NCI-H2227 treated with DMSO at 0.1 percent for 48 hours (cell line): ENCODE measurements around the gene PRKG2.
"Not testable (repeated sequence)": the region's sequence is repeated elsewhere in the genome, so short reads cannot be mapped to it uniquely, and the experiment has no call there.

Source experiments
- DNase-seq: peaks from one replicate; lab custom pipeline; 2025; lab: John Stamatoyannopoulos, UW

The PRKG2 gene, protein sequence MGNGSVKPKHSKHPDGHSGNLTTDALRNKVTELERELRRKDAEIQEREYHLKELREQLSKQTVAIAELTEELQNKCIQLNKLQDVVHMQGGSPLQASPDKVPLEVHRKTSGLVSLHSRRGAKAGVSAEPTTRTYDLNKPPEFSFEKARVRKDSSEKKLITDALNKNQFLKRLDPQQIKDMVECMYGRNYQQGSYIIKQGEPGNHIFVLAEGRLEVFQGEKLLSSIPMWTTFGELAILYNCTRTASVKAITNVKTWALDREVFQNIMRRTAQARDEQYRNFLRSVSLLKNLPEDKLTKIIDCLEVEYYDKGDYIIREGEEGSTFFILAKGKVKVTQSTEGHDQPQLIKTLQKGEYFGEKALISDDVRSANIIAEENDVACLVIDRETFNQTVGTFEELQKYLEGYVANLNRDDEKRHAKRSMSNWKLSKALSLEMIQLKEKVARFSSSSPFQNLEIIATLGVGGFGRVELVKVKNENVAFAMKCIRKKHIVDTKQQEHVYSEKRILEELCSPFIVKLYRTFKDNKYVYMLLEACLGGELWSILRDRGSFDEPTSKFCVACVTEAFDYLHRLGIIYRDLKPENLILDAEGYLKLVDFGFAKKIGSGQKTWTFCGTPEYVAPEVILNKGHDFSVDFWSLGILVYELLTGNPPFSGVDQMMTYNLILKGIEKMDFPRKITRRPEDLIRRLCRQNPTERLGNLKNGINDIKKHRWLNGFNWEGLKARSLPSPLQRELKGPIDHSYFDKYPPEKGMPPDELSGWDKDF

DNA sequence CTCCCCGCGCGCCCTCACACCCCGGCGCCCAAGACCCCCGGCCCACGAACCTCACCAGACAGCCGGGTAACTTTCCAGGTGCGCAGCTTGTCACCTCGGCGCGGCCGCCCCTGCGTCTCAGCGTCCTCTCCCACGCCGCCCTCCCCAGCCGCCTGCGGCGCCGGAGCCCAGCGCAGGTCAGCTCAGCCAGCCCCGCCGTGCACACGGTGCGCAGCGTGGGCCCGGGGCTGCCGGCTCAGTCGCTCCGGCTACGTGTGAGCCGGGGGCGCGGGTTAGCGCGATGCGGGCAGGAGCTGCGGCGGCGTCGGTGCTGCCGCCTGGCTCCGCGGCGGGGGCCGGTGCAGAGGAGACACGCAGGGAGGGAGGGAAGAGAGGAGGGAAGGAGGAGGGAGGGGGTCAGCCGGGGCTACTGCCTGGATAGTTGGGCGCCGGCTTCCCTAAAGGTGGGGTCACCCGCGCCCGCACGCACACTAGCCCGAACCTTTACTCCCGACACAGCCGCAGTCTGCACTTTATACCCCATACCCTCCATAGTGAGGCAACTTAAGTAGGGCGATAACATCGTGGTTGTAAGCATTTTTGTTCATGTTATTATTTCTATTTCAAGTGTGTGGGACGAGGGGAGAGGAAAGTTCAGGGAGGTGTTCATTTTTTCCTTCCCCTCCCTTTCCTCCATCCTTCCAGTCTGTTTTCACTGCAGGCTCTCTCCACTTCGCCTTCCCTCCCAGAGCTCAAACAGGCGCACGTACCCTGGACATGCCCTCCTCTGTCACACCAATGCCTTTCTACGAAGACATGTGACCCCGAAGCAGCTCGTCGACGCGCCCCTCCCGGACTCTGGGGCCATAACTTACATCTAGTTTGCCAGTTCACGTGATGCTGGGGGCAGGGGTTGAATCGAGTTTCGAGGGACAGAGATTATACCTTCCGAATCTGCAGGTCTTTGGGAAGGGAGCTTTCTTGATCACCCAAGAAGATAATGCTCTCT is at the start of gene PRKG2:
TSS of gene PRKG2 (minus strand) at position 342 of the 988 bp plus-strand sequence. CDS start 10,175 bp downstream, outside the sequence.
- DNase-seq = no peak

DNA sequence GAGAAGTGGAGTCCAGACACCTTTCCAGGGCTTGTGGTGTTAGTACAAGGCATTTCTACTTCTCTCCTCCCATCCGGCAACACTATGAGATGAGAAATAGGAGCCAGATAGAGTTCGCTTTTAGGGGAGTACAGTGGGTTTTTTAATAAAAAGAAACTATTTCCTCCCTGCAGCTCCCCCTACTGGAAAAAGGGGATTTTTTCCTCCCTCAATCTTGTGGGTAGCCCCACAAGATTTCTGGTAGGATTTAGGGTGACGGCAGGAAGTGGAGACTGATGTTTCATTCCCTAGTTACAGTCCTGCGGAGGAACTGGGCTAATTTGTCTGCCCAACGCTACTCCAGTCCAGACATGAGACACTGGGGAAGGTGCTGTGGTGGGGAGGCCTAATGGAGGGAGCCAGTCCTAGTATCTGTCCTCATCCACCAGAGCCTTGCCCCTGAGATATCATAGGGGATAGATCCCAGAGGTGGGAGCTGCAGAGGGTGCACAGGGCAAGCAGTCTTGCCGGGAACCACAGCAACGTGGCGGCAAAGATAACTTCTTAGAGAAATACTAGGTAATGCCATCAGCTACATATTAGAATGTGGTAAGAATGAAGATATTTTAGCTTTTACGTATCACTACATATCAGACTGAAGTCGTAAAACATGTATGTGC is 45.5 kb upstream of the PRKG2 start:
- DNase-seq = no peak

DNA sequence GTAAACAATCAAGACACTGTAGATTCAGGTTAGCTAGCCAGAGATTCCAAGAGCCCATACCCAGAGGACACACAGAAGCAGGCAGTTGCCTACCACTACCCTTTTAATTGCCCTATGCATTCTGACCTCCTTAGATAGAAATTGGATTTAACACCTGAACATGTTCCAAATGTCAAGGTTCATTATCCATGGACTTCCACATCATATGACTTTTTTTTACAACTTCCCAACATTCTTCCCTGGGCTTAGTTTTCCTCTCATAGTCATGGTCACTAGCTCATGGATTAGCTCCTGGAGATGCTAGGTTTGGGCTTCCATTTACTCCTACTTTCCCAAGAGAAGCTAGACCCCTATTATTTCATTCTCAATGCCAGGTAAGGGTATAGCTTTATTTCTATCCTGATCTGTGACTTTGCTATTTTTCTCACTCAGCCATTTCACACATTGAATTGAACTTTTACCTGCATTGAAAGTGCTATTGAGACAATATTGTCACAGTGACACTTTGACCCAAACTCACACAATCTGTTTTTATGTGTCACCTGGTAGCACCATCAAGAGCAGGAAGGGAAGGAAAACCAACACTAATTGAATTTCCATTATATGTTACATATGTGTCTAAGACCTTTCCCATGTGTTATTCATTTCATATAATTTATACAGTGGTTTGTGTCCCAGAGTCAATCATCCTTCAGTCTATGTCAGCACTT is 44.0 kb upstream of the PRKG2 start:
- DNase-seq = no peak

DNA sequence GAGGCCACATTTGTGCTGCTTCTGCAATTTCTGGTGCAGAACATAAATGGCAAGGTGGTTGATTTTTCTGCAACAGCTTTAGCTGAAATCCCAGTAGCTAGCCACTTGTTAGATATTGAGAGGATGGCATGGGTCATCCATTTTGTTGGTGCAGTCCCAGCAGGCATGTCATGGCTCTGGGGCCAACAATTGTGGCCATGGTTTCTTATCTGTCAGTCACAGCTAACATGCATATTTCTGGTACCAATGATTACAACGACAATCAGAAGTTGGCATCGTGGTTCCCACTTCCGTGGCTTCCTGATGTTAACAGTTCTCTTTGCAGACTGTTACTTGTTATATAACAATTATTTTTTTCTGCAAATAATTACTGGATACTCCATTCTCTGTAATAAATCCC is 42.8 kb upstream of the PRKG2 start:
- no peak for DNase-seq

DNA sequence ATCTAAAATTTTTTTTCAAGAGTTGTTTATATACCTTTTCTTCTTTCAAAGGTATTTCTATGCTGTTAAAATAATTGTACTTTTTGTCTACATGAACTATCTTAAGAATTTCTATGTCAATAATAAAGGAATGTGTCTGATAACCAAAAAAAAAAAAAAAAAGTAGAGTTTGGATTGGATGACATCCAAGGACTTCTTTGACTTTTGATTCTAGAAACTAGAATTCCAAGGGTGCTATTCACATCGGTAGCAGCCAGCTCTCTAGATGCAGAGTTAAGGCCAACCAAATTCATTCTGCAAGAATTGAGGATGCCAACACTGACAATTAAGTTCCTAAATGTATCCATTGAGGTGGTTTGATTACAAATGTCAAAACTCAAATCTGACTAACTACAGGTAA is 42.0 kb upstream of the PRKG2 start:
- no peak for DNase-seq

DNA sequence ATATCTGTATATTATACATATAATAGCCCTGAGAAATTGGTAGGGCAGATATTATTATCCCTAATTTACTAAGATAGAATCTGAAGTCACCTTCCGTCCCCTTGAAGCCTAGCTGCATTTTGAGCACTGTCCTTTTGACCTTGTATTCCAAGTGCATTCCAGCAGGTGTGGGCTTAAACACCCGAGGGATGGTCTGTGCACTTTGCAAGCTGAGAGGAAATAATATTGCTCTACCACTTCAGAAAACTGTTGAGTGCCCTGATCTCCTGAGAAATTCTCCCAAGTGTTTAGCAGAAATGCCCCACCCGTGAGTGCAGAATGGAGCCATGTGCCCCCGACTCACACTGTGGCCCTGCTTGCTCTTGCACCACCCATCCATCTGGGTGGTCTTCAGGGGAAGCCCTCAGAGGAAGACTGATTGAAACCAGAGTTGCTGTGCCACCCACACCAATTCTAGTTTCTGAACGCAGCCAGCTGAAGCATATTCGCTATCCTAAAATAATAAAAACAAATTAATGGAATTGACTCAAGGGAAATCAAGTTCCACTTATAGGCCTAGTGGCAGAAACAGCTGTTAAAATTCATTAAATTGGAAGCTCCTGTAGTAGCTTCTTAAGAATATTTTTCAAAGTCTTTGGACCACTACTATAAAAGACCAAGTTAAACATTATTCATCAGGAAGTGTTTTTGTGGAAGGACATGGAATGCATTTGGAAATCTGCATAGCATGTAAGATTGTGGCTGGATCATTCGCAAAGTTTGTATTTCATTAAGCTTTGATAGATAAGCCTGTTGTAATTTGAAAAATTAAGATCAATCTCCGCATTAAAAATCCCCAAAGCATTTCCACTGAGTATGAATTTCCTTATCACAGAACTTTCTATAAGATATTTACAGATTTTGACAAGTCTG is 41.3 kb upstream of the PRKG2 start:
- DNase-seq = no peak

DNA sequence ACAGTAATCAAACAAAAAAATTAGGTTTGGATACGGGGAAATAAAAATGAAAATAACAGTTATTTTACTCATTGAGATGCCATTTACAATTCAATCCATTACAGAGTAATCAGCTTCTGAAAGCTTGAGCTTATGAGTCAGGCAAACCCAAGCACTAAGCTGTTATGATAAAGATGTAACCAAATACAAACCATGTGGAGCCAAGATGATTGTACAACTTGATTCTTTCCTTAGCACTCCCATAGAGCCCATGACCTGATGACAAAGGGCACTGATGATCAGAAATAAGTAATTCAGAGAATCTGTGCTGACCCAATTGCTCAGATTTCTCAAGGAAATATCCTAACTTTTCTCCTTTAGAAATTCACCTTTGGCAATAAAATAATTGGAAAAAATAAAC is 40.5 kb upstream of the PRKG2 start:
- no peak for DNase-seq

DNA sequence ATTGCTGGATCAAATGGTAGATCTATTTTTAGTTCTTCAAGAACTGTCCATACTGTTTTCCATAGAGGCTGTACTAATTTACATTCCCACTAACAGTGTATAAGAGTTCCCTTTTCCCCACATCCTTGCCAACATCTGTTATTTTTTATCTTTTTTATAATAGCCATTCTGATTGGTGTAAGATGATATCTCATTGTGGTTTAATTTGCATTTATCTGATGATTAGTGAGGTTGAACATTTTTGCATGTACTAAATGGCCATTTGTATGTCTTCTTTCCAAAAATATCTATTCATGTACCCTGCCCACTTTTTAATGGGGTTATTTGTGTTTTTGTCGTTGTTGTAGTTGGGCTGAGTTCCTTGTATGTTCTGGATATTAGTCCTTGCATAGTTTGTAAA is 35.4 kb upstream of the PRKG2 start:
- DNase-seq = no peak

DNA sequence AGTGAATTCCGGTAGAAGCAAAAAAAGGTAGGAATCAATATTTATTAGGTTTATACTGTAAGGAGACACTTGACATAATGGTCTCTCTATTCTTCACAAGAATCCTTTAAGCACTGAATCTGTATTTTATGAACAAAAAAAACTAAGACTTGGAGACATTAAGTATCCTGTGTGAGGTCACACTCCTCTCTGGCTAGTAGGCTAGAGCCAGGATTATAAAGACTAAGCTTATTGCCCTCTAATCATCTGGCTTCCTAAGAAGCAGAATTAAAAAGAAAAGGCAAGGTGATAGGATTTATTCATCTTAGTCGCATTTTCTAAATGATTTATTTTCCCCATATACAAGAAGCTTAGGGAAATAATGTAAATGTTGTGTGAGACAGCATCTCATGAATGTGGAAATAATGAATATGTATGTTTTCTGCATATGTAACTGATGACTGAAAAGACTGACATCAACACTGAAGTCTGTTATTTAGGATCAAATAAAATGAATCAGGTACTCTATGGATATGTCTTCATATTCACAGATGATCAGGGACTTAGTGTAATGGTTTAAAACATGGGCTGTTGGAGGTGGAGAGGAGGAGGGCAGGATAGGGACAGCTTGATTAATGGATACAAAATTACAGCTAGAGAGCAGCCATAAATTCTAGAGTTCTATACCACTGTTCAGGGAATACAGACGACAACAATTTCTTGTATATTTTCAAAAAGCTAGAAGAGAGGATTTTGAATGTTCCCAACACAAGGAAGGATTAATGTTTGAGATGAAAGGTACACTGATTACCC is 30.4 kb upstream of the PRKG2 start:
- no peak for DNase-seq

DNA sequence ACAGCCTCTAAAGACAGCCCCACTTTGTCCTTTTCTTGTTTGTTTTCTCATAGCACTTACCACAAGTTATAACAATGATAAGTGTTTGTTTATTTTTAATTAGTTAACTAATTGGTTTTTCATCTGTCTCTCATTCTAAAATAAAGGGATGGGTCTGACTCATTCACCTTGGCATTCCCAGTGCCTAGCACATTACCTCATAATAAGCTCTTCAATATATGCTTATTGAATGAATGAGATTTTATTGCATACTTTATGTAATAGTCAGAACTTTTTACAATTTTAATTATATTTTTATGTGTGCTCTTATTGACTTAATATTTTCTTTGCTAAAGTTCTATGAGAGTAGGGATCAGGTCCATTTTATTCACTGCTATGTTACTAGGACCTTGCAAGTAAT is 22.8 kb upstream of the PRKG2 start:
- no peak for DNase-seq

DNA sequence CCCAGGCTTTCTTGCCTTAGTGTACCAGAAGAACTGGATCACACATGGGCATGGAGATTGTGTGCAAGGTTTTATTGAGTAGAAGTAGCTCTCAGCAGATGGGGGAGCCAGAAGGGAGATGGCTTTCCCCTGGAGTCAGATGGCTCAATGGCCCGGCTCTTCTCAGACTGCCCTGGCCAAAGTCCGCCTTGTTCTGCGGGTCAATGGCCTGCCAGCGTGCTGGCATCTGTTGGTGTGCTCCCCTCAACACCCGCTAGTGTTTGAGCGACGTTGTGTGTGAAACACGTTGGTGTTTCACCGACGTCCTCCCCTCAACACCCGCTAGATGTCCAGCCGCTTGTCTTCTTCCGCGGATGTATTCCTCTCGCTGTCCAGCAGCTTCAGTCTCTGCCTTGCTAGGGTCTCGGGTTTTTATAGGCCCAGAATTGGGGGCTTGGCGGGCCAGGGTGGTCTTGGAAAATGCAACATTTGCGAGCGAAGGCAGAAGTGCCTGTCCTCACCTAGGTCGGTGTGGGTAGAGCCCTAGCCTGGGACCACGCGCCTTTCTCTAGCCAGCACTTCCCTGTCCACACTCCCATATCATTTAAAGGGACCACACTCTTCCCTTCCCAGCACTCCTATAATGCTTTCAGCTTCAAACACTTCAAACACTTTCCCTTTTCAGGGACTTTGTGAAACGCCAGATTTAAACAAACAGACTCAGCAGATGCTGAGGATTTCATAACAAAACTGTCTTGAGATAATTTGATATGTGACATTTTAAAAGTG is 21.1 kb upstream of the PRKG2 start:
- DNase-seq = no peak

DNA sequence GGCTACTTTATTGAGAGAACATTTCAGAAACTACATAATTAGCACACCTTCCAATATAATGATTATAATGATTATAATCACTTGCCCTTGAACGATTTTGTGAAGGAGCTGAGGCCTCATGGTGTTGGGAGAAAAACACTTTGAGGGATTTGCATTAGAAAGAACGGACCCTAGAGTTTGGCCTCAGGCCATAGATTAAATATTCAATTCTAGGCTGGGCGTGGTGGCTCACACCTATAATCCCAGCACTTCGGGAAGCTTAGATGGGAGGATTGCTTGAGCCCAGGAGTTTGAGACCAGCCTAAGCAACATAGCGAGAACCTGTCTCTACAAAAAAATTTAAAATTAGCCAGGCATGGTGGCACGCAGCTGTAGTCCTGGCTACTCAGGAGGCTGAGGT is 12.9 kb upstream of the PRKG2 start:
- DNase-seq = no peak

DNA sequence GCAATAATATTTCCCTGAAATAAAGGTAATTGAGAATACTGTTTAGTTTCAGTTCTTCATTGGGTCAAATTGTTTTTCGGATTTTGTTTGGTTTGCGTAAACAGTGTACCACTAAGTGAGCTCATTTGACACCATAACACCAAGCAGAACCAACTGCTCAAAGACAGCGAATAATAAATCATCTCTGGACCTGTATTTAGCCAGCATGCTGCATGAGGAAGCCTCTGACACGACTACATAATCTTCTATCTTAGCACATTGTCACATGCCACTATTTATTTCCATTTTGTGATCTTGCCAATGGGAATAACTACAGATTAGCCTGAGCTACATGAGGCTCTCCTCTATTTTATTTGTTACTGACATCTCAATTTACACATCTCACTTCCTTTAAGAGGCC is 12.1 kb upstream of the PRKG2 start:
- DNase-seq = no peak

DNA sequence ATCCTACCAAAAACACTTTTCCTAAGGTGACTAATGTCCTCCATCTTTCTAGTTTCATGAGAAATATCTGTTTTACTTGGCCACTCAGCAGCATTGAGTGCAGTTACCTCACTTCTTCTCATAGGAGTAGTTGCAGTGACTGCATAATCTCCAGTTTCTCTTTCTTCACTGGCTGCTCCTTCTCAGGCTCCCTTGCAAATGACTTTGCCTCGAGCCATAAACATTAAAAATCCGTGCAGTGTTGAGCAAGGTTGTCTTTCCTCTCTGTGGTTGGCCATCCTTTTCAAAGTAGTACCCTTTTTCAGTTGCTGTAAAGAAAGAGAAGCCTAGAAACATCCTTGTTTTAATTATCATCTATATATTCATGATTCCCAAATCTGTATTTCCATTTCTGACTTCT is 10.2 kb upstream of the PRKG2 start:
- DNase-seq = no peak

DNA sequence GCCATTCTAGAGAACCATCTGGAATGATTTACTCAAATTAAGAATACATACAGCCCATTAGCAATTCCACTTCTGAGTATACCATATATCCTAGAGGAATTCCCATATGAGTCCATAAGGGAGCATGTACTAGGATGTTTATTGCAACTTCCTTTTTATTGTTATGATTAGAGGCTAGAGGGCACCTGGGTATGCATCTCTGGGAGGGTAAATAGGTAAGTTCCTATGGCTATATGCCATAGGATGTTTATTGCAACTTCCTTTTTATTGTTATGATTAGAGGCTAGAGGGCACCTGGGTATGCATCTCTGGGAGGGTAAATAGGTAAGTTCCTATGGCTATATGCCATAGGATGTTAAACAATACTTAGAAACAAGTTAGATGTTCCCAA is 7.1 kb upstream of the PRKG2 start:
- not testable (repeated sequence) for DNase-seq

DNA sequence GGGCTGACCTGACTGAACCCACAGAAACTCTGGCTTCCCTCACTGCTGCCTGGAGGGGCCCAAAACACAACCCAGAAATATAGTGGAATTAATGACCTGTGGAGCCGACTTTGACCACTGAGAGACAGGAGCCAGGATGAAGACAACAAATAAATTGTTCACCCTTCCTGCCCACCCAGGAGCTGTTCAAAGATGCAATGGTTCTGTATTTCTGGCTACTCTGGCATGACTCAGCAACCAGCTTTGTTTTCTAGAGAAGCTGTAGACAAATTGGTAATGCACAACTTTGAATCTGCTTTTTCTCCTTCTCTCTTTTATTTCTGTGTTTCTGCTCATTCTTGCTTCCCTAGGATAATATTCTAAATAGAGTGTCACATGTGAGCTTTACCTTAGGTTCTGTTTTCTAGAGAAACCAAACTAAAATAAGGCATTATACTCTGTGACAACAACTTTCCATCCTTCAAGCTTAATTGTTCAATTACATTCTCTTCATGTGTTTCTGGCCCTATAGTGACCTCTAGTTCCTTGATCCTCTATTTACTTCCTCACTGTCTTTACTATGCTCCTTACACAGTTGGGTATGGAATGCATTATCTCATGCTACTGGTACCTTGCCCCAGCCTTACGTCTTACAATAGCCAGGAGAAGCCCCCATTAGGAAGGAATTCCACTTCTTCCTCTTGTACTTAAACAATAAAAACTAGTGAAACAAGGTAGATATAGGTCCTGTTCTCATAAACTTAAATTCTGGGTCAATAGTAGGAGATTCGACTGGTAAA is 6.5 kb upstream of the PRKG2 start:
- DNase-seq = no peak

DNA sequence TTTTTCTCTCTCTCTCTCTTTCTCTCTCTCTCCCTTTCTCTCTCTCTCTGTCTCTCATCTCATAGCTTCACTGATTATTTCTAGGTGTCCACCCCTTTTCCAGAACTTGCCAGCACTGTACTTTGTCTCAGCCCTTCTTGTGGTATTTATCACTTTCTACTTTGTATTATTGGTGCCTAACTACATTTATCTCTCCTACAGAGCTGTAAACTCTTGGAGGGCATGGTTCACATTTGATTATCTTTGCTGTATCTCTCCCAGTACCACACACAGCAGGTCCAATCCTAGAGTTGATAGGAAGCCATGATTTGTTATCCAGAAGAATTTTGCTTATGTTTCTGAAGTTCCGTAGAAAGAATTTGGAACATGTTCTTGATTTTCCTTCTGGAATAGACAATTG is 5.2 kb upstream of the PRKG2 start:
- DNase-seq = no peak

DNA sequence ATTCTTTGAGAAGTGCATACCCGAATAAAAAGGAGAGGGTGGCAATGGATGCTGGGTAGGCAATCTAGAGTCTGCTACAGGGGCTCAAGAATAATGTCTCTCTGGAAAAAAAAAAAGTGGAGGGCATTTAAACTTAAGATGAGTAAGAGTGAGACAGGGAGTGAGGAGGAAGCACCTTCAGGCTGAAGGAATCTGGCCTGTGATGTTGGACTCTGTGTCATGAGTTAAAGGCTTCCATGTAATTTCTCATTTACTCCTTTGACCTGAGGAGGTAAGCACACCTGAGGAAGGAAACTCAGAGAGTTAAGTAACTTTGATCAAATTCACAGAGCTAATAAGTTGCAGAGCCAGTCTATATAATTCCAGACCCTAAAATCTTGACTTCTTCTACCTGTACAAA is 3.2 kb upstream of the PRKG2 start:
- no peak for DNase-seq
